NCI-H2171 treated with DMSO at 0.1 percent for 48 hours (cell line): ENCODE data around the gene HSD11B1L.
A peak's percentile ranks its signal among the peaks of the same experiment; 100 is the strongest.

ENCODE experiments used
- DNase-seq: peaks from one replicate; lab custom pipeline; 2025; lab: John Stamatoyannopoulos, UW

The HSD11B1L gene

GRCh38 chr19:5680437-5681368 lies at the start of gene HSD11B1L, which contains the start of gene MICOS13:
Gene HSD11B1L, plus strand, starts transcription at chr19:5681027. Its CDS starts 3,806 bp downstream, at chr19:5684833.
Gene MICOS13, minus strand, starts transcription at chr19:5680516. Its CDS starts 30 bp downstream, at chr19:5680486.
- peak; percentile 99 for DNase-seq

DNA sequence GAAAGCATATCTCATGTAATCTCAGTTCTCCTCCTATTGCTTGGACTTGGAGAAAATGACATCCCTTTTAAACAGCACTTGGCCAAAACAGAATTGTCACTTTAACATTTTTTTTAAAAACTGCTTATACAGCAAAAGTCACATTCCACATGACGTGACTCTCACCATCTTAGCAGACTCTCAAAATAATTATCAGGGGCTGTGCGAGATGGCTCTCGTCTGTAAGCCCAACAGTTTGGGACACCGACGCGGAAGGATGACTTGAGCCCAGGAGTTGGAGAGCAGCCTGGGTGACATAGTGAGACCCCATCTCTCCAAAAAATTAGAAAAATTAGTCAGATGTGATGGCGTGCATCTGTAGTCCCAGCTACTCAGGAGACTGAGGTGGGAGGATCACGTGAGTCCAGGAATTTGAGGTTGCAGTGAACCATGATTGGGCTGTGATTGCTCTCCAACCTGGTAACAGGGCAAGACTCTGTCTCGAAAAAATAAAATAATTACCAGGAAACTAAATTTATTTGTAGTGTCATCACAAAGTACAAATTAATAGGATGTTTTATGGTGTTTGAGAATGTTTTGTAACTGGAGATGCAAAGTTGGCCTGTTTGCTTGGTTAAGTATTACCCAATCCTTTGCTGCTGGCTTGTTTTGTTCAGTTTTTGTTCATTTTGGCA lies 49.1 kb upstream of the HSD11B1L start:
- DNase-seq, result no peak

DNA sequence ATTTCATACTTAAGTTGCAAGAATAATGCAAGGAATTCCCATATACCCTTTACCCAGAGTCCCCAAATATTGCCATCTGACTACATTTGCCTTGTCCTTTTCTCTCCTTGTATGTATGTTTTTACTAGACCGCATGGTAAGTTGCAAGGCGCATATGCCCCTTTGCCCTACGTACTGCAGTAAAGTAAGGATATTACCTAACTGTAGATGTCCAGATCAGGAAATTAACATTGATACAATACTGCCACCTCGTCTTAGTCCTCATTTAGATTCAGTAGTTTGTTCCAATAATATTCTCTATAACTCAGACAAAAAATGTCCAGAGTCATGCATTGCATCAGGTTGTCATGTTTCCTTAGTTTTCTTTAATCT lies 48.6 kb upstream of the HSD11B1L start:
- DNase-seq, result no peak

DNA sequence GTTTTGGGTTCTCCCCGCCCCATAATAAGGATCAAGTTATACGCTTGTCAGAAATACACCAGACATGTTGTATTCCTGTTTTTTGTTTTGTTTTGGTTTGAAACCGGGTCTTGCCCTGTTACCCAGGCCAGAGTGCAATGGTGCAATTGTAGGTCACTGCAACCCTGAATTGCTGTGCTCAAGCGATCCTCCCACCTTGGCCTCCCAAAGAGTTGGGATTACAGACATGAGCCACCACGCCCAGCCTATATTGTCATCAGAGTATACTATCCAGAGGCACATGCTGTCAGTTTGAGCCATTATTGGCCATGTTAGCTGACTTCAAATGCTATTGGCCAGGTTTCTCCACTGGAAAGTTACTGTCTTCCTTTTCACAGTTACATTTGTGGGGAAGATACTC lies 48.2 kb upstream of the HSD11B1L start:
- DNase-seq, result no peak

- DNase-seq, result no peak
Observed at GRCh38 chr19:5635427-5635826, 45.4 kb upstream of the HSD11B1L start.

DNA sequence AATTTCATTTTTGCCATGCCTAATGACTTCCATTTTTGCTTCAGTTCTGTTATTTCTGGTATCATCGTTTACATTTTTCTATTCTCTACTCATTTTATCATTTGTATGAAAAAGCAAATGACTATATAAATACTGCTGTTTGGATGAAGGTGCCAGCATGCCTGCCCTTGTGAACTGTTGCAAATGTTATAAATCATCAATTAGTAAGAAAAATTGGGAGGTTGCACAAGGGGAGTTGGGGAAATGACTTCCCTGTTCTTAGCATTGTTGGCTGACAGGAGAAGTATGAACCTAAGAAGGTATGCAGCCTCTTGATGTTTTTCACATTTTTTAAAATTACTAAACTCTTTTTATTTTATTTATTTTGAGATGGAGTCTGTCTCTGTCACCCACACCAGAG lies 42.9 kb upstream of the HSD11B1L start:
- DNase-seq, result no peak

- no peak for DNase-seq
Observed at GRCh38 chr19:5641171-5641570, 39.7 kb upstream of the HSD11B1L start.

DNA sequence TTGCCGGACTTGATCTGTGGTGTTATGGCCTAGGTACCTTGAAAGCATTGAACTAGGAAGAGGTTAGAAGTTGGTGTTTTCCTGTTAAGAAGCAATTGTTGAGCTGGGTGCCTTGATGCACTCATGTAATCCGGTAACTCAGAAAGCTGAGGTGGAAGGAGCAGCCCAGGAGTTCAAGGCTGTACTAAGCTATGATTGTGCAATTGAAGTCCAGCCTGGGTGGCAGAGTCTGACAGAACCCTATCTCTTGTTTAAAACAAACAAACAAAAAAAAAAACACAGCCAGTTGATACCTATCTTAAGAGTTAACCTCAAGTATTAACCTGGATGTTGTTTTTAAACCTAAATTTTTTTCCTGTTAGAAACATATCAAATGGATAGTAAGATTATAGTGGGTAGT lies 38.6 kb upstream of the HSD11B1L start:
- DNase-seq, result no peak

DNA sequence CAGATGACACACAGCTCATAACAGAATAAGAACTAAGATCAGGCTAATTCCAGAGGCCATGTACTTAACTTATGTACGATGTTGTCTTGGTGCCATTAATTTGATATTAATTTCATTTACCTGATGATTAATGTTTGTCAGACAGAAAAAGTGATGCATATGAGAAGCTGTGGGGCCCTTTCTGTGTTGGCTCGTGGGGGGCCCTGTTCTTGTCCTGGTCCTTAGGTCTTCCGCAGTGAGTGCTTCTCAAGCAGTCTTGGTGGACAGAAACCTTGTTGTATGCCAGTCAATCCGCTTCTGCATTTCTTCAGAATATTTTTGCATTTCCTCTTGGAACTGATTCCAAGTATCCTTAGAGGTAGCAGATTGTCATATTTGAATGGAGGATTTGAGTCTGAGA lies 37.8 kb upstream of the HSD11B1L start:
- no peak for DNase-seq

DNA sequence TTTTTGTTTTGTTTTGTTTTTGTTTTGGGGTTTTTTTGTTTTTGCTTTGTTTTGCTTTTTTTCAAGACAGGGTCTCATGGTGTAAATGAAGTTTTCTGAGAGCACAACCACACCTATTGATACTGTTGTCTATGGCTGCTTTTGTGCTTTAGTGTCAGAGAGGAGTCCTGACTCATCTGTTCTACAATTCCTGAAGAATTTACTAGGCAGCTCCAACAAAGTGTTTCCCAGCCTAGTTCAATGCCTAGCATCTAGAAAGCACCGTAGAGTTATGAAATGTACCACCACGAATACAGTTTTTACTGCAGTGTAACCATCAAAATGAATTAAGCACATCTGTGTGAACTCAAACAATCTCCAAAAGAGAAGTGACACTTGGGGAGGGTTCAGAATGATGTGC lies 36.8 kb upstream of the HSD11B1L start:
- DNase-seq, result no peak

DNA sequence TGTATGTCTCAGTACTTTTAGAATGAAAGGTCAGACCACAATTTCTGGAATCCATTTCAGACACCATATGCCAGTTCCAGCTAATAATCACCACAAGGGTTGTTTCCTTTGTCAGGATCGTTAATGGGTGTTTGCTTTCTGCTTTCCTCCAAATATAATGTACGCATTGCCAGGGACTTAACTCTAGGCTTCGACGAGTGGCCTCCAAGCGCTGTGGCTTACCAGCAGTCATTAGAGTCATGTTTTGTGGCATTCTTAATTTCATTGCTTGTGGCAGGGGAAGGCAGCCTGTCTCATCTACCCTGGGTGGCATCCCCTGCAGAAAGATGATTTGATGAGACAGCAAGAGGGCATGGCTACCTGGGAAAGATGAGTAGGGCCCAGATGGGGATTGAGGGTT lies 35.4 kb upstream of the HSD11B1L start:
- no peak for DNase-seq

DNA sequence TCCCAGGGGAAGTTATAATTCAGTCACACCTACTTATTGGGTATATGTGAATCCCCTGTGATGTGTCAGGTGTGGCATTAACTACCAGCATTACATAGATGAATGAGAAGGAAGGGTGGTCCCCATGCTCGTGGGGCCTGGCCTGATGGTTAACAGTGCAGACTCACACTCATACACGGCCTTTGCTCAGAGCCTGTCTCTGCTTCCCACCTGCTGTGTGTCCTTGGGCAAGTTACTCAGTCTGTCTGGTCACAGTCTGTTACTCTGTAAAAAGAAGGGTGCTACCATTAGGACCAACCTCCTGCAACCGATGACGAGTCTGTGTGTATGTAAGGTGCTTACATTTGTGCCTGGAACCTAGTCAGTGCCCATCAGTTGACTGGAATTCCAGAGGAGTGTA lies 34.1 kb upstream of the HSD11B1L start:
- no peak for DNase-seq

DNA sequence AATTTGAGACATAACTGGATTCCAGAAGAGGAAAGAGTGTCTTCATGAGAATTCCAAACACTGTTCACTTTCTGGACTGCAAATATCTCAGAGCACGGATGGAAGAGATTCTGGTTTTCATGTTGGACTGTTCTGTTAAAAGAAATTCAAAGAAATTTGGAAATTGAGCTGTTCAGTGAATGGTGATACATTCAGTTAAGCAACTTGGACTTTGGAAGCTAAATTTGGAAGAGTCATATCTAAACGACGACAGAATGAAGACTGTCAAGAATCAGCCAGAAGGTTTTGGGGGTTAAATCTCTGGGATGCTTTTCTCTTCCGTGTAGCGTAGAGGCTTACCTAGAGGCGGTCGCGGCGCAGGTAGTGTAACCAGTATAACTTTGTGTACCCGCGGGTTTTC lies 32.4 kb upstream of the HSD11B1L start:
- no peak for DNase-seq

- no peak for DNase-seq
Observed at GRCh38 chr19:5651361-5651760, 29.5 kb upstream of the HSD11B1L start.

DNA sequence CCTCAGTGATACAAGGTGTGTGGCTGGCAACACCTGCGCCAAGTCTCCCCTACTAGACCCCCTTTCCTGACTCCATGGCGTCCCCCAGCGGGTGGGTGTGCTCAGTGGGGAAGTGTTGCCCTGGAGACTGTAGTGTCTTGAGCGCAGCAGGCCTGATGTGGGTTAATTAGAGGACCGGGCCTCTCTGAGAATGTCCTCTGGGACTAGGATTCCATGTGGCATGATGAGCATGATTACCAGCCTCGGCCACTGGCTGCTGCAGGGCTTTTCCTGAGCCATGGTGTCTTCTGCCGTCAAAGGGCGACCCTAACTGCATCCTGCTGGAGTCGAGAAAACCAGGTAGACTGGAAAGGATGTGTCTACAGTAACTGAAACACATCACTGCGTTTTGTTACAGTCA lies 28.6 kb upstream of the HSD11B1L start:
- DNase-seq, result no peak

GRCh38 chr19:5654931-5655330 lies 25.9 kb upstream of the HSD11B1L start:
- DNase-seq, result no peak

GRCh38 chr19:5655412-5655811 lies 25.4 kb upstream of the HSD11B1L start:
- DNase-seq, result no peak

DNA sequence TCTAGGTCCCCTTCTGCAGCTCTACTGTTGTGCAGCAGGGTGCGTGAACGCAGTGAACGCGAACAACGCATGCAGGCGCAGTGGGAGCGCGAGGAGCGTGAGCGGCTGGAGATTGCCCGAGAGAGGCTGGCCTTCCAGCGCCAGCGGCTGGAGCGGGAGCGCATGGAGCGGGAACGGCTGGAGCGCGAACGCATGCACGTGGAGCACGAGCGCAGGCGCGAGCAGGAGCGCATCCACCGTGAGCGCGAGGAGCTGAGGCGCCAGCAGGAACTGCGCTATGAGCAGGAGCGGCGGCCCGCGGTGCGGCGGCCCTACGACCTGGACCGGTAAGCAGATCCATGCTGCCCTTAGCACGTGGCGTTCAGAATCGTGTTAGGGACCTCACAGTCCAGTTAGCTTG lies 19.3 kb upstream of the HSD11B1L start:
- no peak for DNase-seq

DNA sequence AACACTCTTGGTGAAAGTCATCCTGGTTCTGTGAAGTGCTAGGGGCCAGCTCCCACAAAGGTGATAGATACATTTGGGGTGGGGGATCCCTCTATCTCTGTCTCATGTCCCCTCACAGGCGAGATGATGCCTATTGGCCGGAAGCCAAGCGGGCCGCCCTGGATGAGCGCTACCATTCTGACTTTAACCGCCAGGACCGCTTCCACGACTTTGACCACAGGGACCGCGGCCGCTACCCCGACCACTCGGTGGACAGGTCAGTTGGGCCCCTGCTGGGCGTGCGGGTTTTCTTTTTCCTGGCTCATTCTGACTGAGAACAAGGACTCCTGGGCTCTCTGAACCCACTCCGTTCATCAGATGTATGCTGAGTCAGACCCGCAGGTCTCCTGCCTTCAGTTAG lies 16.9 kb upstream of the HSD11B1L start:
- DNase-seq, result no peak

- no peak for DNase-seq
Observed at GRCh38 chr19:5664515-5664914, 16.3 kb upstream of the HSD11B1L start.

DNA sequence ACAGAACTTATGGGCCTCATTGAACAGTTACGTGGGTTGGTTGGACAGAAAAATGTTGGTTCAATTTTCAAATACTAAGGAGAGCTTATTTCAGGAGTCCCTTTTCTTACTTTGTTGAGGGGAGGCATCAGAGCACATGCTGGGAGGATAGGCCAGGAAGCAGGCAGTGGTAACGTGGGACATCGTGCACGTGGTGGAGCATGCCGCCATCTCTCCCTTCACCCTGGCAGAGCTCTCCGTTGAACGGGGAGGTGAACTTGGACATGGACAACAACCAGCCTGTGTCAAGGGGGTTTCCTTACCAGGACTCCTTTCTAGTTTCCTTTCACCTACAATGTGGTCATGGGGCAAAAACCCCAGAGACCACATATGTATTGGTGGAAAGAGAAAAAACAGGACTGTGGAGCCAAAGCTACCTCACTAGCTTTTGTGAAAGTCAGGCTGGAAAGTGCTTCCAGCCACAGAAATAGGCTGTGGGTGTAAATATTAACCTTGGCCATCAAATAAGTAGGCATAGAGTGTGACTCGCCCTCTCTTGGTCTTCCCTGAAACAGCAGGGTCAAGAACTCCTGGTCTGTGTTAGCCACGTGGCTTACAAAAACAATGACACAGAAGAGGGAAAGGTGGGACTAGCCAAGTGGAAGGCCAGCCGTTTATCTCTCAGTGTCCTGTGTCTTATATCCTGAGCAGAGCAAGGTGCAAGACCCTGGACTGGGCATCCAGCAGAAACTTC lies 14.9 kb upstream of the HSD11B1L start:
- DNase-seq, result no peak

GRCh38 chr19:5666921-5667610 lies 13.8 kb upstream of the HSD11B1L start:
- DNase-seq, result no peak
